PFSK-1 (cell line): ENCODE results near the gene CDK6.

ENCODE experiments used
- FOXP2 ChIP-seq: optimal IDR thresholded peaks from 2 replicates; pipeline ENCODE3; 2011; ENCODE audit warnings: borderline replicate concordance, control low read depth, inconsistent platforms; ENCODE audit not compliant: insufficient read depth; ENCODE audit errors: extremely low read length, extremely low read depth
- POLR2AphosphoS5 ChIP-seq: IDR thresholded peaks from 2 replicates; pipeline ENCODE4 v1.6.1; 2012; ENCODE audit warnings: low read depth, mild to moderate bottlenecking, control low read depth, low read length, moderate library complexity
- REST ChIP-seq, 2 experiments: IDR thresholded peaks; 2 replicates each; pipeline versions ENCODE4 v1.6.1 to v1.8.0; 2011 to 2012; ENCODE audit warnings: low read depth in 2 of 2, low read length in 2 of 2, control low read depth in 1 of 2, inconsistent platforms in 1 of 2, mild to moderate bottlenecking in 1 of 2, moderate library complexity in 1 of 2; ENCODE audit not compliant: insufficient read depth in 1 of 2
- SIN3A ChIP-seq: IDR thresholded peaks from 2 replicates; pipeline ENCODE4 v1.6.1; 2012; ENCODE audit warnings: mild to moderate bottlenecking, low read length, moderate library complexity, borderline replicate concordance; ENCODE audit not compliant: insufficient read depth
- TAF1 ChIP-seq: IDR thresholded peaks from 2 replicates; pipeline ENCODE4 v1.6.1; 2012; ENCODE audit warnings: low read length, control low read depth, borderline replicate concordance; ENCODE audit not compliant: insufficient read depth

- TF ChIP-seq TAF1 (no peak), SIN3A (no peak), REST (IDR thresholded peaks at IDR 0.05; ENCODE audit: insufficient read depth in 1 of 2, low read depth in 2 of 2, low read length in 2 of 2) (no peak), POLR2AphosphoS5 (no peak), FOXP2 (no peak)
Observed at GRCh38 chr7:92782855-92783254, 53.5 kb downstream of the CDK6 start.
